22Rv1 (cell line): ENCODE data around the gene SUMF1.

Source experiments
- H3K27ac ChIP-seq: fragments of 450-650 bp; 2 replicates; pipeline ENCODE4 v1.5.1; 2017
- ZFX ChIP-seq: fragments of 450-650 bp; IDR thresholded peaks from 2 replicates; pipeline ENCODE4 v1.6.1; 2017; ENCODE audit warnings: antibody characterized with exemption, borderline replicate concordance
- TF ChIP-seq, protein P1 (sequence below): fragments of 450-650 bp; IDR thresholded peaks from 2 replicates; pipeline ENCODE4 v1.5.1; 2017; ENCODE audit warnings: mild to moderate bottlenecking

The SUMF1 gene

GRCh38 chr3:4509983-4510755 lies 43.1 kb upstream of the SUMF1 start:
- H3K27ac ChIP-seq = no peak overlapping the region
- TF ChIP-seq, protein P1, sequence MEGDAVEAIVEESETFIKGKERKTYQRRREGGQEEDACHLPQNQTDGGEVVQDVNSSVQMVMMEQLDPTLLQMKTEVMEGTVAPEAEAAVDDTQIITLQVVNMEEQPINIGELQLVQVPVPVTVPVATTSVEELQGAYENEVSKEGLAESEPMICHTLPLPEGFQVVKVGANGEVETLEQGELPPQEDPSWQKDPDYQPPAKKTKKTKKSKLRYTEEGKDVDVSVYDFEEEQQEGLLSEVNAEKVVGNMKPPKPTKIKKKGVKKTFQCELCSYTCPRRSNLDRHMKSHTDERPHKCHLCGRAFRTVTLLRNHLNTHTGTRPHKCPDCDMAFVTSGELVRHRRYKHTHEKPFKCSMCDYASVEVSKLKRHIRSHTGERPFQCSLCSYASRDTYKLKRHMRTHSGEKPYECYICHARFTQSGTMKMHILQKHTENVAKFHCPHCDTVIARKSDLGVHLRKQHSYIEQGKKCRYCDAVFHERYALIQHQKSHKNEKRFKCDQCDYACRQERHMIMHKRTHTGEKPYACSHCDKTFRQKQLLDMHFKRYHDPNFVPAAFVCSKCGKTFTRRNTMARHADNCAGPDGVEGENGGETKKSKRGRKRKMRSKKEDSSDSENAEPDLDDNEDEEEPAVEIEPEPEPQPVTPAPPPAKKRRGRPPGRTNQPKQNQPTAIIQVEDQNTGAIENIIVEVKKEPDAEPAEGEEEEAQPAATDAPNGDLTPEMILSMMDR = no peak
- TF ChIP-seq ZFX = no peak

GRCh38 chr3:4509043-4509442 lies 42.0 kb upstream of the SUMF1 start:
- TF ChIP-seq, protein P1 = no peak
- TF ChIP-seq ZFX = no peak
- no peak overlapping the region for H3K27ac ChIP-seq

- no peak overlapping the region for H3K27ac ChIP-seq
- TF ChIP-seq, protein P1 = no peak
- TF ChIP-seq ZFX = no peak
Measured at GRCh38 chr3:4508048-4508981, 41.2 kb upstream of the SUMF1 start.

- no peak overlapping the region for H3K27ac ChIP-seq
- TF ChIP-seq ZFX = no peak
- TF ChIP-seq, protein P1 = no peak
Measured at GRCh38 chr3:4507024-4507596, 40.0 kb upstream of the SUMF1 start.

DNA sequence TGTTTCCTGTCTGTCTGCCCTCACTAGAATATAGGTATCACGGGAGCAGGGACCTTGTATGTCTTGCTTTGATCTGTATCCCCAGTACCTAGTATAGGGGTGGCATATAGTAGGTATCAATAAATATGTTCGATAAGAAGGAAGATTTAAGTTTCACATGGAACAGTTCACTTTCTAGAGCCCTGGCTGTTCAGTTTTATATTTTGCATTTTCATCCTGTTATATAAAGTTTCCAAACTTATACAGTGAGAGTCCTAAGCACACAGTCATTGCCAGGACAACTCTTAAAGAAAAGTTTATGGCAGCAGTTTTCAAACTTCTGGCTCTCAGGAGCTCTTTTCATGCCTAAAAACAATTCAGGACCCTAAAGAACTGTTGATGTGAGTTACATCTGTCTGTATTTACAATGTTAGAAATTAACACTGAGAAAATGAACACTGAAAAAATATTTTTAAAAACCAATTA lies 39.5 kb upstream of the SUMF1 start:
- TF ChIP-seq, protein P1 = no peak
- no peak for TF ChIP-seq ZFX
- H3K27ac ChIP-seq = no peak overlapping the region

DNA sequence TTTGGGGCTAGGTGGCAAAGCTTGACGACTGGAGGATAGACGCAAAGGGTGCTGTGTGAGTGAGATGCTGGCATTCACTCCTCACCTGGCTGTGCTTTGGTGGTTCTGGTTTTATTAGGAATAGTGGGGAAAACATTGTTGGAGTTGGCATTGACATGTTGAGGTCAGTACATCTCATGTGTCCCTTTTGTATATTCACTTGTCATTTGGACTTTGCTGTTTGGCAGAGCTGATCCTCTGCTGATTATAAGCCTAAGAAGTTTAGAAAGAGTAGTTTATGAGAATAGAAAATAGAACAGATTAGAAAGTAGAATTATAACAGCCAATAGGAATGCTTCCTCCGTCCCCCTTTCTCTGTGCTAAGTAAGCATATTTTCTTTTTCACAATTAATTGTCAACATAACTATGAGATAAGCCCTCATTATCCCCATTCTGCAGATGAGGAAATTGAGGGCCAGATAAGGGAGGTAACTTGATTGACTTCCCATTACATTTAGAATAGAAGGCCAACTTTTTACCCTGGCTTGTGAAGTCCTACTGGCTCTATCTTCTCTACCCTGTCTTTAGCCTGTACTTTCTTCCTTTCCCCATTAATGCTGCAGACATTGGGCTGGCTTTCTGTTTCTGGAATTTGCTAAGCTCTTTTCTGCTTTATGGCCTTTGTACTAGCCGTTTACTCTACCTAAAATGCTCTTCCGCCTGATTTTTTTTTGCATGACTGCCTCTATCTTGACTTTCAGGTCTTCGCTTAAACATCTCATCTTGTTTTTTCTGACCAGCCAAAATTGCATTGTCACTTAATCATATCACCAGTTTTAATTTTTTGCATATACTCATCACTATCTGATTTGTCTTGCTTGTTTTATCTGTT lies 38.9 kb upstream of the SUMF1 start:
- no peak overlapping the region for H3K27ac ChIP-seq
- no peak for TF ChIP-seq ZFX
- TF ChIP-seq, protein P1 = no peak
